Esophagus squamous epithelium (tissue), 5 donors: ENCODE measurements around the gene SPATA18. TPM values are rescaled to one million over a fixed set of nuclear protein-coding genes. Genes with fewer than 3 reads are reported as not detected.

Source experiments
- DNase-seq: peaks from one replicate; lab custom pipeline; 2025; lab: John Stamatoyannopoulos, UW
- H3K27ac ChIP-seq, 4 donors: fragments of 200-600 bp; sonication (generic); one replicate each; pipeline ENCODE4 v1.5.1; 2016 to 2019; ENCODE audit warnings: mild to moderate bottlenecking in 1 of 4
- H3K27me3 ChIP-seq, 4 donors: fragments of 200-600 bp; sonication (generic); 1 replicate in 3 of 4; 2 replicates in 1 of 4; pipeline versions ENCODE4 v1.5.1 to v1.6.0; 2017 to 2021; ENCODE audit warnings: antibody characterized with exemption in 1 of 4
- H3K36me3 ChIP-seq, 3 donors: fragments of 200-600 bp; sonication (generic); one replicate each; pipeline ENCODE4 v1.5.1; 2016 to 2019
- H3K4me1 ChIP-seq, 3 donors: fragments of 200-600 bp; sonication (generic); one replicate each; pipeline ENCODE4 v1.5.1; 2017 to 2019
- H3K4me3 ChIP-seq, 4 donors: fragments of 200-600 bp; sonication (generic); 1 replicate in 3 of 4; 2 replicates in 1 of 4; pipeline ENCODE4 v1.5.1; 2016 to 2019; ENCODE audit warnings: mild to moderate bottlenecking in 2 of 4, moderate library complexity in 1 of 4
- H3K9me3 ChIP-seq, 3 donors: fragments of 200-600 bp; sonication (generic); one replicate each; pipeline ENCODE4 v1.5.1; 2016 to 2019
- POLR2A ChIP-seq, 4 donors: fragments of 450-650 bp; IDR thresholded peaks; one replicate each; pipeline ENCODE4 v1.6.1; 2017; ENCODE audit warnings: antibody characterized with exemption in 4 of 4, mild to moderate bottlenecking in 4 of 4, moderate library complexity in 3 of 4
- WGBS, 2 donors: methylation state at CpG; one replicate each; pipeline ENCODE4 v1.1.5; 2018; 5-methylcytosine and 5-hydroxymethylcytosine counted together
- intact Hi-C: fragments of 100-400 bp; cut with DNase I; formaldehyde crosslinking; loops from one replicate; pipeline ENCODE4 v1.15.0; 2022
- total RNA-seq, 4 donors: library from RNA; depleted of rRNA; stranded (reverse); fragments of >200 nt; gene quantifications; one replicate each; pipeline ENCODE4 v1.1.0, GENCODE V29; 2016
- TF ChIP-seq, protein P1 (sequence below), 6 experiments: fragments of 450-650 bp in 4 of 6; fragments of 200-600 bp in 2 of 6; sonication (generic) in 2 of 6; IDR thresholded peaks; one replicate each; pipeline ENCODE4 v1.5.1; 2016 to 2019; ENCODE audit warnings: antibody characterized with exemption in 6 of 6, mild to moderate bottlenecking in 4 of 6, moderate library complexity in 4 of 6
- donor health status: DM: yes; HTN: yes; CAD: no.

SPATA18 gene
- total RNA-seq, 4 donors from 2014 or later = 5.4 to 6.9 (median 6.0) TPM

DNA sequence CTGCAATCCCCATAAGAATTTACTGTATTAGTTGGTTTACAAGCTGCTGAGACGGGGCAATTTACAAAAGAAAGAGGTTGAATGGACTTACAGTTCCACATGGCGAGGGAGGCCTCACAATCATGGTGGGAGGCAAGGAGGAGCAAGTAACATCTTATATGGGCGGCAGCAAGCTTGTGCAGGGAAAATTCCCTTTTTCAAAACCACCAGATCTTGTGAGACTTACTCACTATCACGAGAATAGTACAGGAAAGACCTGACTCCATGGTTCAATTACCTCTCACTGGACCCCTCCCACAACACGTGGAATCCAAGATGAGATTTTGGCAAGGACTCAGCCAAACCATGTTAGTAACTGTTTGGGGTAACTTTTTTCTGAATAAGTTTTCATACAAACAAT lies 1.8 kb upstream of the SPATA18 start:
- Histone ChIP-seq H3K4me3 (no peak overlapping the region), H3K4me1 (peaks cover 3 to 28% (median 8%) of the 10 kb centered on the region in 3 donors), H3K9me3 (no peaks in the 10 kb centered on the region), H3K36me3 (no peaks in the 10 kb centered on the region), H3K27me3 (peaks cover 0 to 67% (median 2%) of the 10 kb centered on the region in 4 donors), H3K27ac (no peak overlapping the region)
- intact Hi-C loops = no loop called here
- TF ChIP-seq, protein P1, sequence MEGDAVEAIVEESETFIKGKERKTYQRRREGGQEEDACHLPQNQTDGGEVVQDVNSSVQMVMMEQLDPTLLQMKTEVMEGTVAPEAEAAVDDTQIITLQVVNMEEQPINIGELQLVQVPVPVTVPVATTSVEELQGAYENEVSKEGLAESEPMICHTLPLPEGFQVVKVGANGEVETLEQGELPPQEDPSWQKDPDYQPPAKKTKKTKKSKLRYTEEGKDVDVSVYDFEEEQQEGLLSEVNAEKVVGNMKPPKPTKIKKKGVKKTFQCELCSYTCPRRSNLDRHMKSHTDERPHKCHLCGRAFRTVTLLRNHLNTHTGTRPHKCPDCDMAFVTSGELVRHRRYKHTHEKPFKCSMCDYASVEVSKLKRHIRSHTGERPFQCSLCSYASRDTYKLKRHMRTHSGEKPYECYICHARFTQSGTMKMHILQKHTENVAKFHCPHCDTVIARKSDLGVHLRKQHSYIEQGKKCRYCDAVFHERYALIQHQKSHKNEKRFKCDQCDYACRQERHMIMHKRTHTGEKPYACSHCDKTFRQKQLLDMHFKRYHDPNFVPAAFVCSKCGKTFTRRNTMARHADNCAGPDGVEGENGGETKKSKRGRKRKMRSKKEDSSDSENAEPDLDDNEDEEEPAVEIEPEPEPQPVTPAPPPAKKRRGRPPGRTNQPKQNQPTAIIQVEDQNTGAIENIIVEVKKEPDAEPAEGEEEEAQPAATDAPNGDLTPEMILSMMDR (IDR thresholded peaks at IDR 0.05) = no peak
- no peak for TF ChIP-seq POLR2A (IDR thresholded peaks at IDR 0.05)
- DNase-seq = no peak
- 75 to 84% methylated on average over 5 of the region's 5 CpGs for WGBS, 2 donors

DNA sequence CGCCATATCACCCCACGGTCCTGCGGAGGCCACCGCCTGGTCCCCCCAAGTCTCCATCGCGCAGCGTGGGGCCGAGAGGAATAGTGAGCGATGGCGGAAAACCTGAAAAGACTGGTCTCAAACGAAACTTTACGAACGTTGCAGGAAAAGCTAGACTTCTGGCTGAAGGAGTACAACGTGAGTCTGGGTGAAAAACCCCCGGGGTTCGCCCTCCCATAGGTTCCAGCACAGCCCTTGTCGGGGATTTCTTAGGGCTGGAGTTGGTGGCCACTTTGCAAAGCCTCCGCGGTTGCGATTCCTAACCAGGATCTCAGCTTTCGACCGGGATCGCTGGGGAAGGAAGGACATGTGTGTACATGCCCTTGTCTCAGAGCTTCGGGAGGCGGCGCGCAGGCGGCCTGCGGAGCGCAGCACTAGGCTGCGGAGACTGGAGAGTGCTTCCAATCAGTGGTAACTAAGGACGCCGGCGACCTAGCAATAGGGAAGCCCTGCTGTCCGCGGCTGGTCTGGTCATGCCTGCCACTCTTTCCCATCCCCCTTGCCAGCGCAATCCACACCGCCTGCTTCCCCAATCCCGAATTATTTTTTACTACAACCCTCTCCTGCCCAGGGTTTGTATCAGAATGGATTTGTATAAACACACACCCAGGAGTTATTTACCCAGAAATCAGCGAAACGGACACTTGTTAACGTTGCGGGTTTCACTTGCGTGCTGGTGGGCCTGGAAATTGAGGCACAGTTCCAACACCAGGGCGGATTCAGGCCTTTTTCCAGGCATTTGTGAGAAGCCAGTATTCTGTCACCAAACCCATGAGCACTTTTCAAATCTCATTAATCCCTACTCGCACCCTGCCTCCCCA lies 741 bp downstream of the SPATA18 start:
- Histone ChIP-seq H3K36me3 (no peaks in the 10 kb centered on the region), H3K27me3 (peaks cover 0 to 60% (median 0%) of the 10 kb centered on the region in 4 donors), H3K27ac (peak overlapping the region; percentile 83 to 89 (median 85)), H3K4me1 (peaks cover 3 to 28% (median 8%) of the 10 kb centered on the region in 3 donors), H3K4me3 (peak overlapping the region; percentile 66 to 82 (median 78)), H3K9me3 (no peaks in the 10 kb centered on the region)
- DNase-seq = no peak
- intact Hi-C loops = no loop called here
- WGBS, 2 donors = 4% methylated on average over 28 to 36 of the region's 46 CpGs
- TF ChIP-seq, protein P1 (IDR thresholded peaks at IDR 0.05) = no peak
- TF ChIP-seq POLR2A (IDR thresholded peaks at IDR 0.05) = no peak

DNA sequence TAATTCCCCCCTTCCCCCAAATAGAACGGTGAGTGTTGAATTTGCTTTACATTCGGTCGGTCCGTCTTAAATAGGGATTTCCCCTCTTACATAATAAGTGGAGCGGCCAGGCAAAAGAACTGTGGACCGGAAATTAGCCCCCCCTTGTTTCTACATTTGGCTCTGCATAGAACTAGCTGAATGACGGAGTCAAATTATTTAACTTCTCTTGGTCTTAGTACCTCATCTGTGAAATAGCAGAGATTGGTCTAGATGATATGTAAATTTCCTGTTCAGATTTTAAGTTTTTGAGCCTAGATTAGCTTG lies 1.3 kb downstream of the SPATA18 start:
- peaks cover 0 to 54% (median 0%) of the 10 kb centered on the region in 4 donors for H3K27me3 ChIP-seq
- peaks cover 3 to 33% (median 8%) of the 10 kb centered on the region in 3 donors for H3K4me1 ChIP-seq
- H3K27ac ChIP-seq = peak overlapping the region in 2 of 4 donors; percentile 83 to 86
- no peak for DNase-seq
- H3K4me3 ChIP-seq = peak overlapping the region; percentile 66 to 82 (median 78)
- H3K36me3 ChIP-seq = no peaks in the 10 kb centered on the region
- WGBS, 2 donors = 6 to 14% methylated on average over 7 of the region's 7 CpGs
- no peaks in the 10 kb centered on the region for H3K9me3 ChIP-seq
- intact Hi-C loops = no loop called here
- no peak for TF ChIP-seq POLR2A (IDR thresholded peaks at IDR 0.05)
- TF ChIP-seq, protein P1 (IDR thresholded peaks at IDR 0.05) = no peak

DNA sequence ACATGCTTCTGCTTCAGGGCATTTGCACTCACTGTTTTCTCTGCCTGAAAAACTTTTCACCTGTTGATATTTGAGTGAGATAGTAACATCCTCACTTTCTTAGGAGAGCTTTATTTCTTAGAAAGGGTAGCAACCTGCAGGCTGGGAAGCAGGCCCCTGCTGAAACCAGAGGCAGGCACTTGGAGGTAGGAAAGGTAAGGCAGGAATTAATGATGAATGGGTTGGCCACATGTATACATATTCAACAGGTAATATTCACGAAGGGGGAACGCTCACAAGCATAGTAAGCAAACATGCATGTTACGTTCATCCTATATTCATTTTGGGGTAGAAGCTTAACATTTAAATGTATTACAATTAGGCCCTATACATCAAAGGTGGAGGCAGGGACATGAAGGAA lies 3.1 kb downstream of the SPATA18 start:
- peaks cover 14 to 51% (median 20%) of the 10 kb centered on the region in 3 donors for H3K4me1 ChIP-seq
- H3K9me3 ChIP-seq = no peaks in the 10 kb centered on the region
- H3K4me3 ChIP-seq = no peak overlapping the region
- H3K27ac ChIP-seq = no peak overlapping the region
- peaks cover 0 to 38% (median 0%) of the 10 kb centered on the region in 4 donors for H3K27me3 ChIP-seq
- WGBS, 2 donors = 84 to 89% methylated on average over 3 of the region's 3 CpGs
- no peaks in the 10 kb centered on the region for H3K36me3 ChIP-seq
- TF ChIP-seq, protein P1 (IDR thresholded peaks at IDR 0.05) = no peak
- TF ChIP-seq POLR2A (IDR thresholded peaks at IDR 0.05) = no peak
- intact Hi-C loops = no loop called here
- DNase-seq = no peak

DNA sequence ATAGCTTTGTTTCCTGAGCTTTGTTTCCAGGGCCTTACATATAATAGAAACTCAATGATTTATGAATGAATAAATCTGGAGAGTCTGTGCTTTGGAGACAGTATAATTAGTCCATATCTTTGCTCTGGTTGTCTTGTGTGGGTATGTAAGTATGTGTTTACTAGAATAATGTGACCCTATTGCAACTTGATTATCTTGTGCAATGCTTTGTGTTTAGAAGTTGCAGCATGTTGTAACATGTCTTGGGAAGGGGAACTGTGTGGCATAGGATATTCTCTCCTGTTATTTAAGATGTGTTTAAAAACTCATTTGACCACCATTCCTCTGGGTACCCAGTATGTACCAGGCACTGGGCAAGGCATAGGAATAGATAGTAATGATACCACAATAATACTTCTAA lies 6.1 kb downstream of the SPATA18 start:
- no peak overlapping the region for H3K27ac ChIP-seq
- intact Hi-C loops = no loop called here
- H3K9me3 ChIP-seq = no peaks in the 10 kb centered on the region
- peaks cover 0 to 17% (median 0%) of the 10 kb centered on the region in 4 donors for H3K27me3 ChIP-seq
- no peaks in the 10 kb centered on the region for H3K36me3 ChIP-seq
- TF ChIP-seq, protein P1 (IDR thresholded peaks at IDR 0.05) = no peak
- no peak for TF ChIP-seq POLR2A (IDR thresholded peaks at IDR 0.05)
- no peak for DNase-seq
- H3K4me1 ChIP-seq = peaks cover 14 to 41% (median 19%) of the 10 kb centered on the region in 3 donors
- no peak overlapping the region for H3K4me3 ChIP-seq
